HG03342 (cell line): ENCODE measurements around the gene SOCS3.

ENCODE experiments used
- ATAC-seq: cut with Tn5 transposase; IDR thresholded peaks from one replicate; pipeline ENCODE4 v1.9.1; 2021; ENCODE audit warnings: mild to moderate bottlenecking, moderate library complexity; ENCODE audit not compliant: unreplicated experiment

SOCS3 gene

GRCh38 chr17:78353834-78354233 lies 6.0 kb downstream of the SOCS3 start:
- no peak for ATAC-seq

- no peak for ATAC-seq
These were observed 8.3 kb downstream of the SOCS3 start for GRCh38 chr17:78351449-78352006.

DNA sequence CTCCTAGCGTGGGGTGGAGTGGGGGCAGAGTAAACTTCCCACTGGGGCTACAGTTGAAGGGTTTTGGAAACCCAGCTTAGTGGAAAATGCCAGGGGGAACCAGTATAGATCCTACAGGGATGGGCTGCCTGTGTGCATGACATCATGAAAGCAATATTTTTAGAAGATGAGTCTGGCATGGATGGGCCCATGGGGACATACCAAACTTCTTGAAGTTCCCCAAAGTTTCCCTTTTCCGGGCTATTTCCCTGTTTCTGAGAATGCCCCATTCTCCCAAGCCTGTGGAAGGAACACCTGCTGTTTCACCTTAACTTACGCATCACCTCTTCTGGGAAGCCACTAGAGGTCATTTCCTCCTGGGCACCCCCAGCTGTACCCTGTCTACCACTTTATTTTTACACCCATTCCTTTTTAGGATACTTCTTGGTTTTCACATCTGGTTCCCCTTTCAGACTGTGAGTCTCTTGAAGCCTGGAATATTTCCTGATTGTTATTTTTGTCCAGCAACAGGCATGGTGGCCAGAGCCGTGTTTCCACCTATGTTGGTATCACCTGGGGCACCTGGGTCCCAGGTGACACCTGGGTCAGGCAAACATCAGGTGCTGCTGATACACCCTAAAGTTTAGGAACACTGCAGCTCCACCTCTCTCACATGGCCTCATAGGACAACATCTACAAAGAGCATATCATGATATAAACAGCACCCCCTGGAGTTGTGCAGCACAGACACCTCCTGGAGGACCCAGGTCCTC lies 9.8 kb downstream of the SOCS3 start:
- no peak for ATAC-seq

DNA sequence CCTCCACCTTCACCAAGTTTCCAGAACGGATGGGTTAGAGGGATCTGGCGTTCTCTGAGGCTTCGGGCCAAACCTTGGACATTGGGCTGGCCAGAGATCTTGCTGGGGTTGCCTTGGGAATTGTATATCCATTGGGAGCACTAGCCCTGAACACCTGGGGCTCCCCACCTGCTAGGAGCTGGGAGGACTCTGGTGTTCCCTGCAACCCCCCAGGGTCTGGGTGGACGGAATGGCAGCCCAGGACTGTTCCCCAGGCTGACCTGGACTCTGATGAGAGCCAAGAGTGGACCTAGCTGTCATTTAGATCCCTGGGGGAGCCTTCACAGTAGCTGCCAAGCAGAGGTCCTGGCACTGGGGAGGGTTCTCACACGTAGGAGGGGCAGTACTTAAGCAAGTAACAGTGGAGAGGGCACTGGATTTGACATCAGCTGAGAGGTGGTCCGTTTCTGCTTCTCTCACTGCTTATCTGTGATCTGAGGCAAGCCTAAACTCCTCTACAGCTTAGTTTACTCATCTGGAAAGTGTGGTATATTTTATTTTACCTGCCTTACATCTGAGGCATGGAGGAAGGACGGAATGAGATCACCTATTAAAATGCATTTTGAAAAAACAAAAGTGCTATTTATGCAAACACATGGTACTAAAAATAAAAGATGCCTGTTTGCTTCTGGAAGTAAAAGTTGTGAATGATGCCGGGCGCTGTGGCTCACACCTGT lies 11.7 kb downstream of the SOCS3 start:
- ATAC-seq, result no peak

DNA sequence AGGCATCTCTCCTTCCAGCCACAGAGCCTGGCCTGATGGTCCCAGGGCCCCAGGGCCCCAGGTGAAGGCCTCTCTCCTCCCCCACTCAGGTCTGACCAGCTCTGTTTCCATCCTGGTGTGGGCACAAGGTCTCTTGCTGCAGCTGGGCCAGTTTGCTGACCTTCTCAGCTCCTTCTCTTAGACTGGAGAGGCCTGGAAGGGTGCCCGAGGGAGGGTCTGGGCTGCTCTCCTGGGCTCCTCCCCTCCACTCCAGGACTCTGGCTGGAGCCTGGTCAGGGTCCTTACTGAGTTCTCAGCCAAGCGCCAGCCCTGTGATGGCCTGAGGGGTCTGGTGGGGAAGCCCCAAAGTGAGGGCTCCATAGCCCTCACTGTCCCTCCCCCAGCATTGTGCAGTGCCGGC lies 12.4 kb downstream of the SOCS3 start:
- no peak for ATAC-seq

GRCh38 chr17:78346605-78347250 lies 13.1 kb downstream of the SOCS3 start:
- ATAC-seq, result no peak

- ATAC-seq, result no peak
These were observed 13.9 kb downstream of the SOCS3 start for GRCh38 chr17:78345791-78346494.

GRCh38 chr17:78345172-78345571 lies 14.7 kb downstream of the SOCS3 start:
- no peak for ATAC-seq

GRCh38 chr17:78344666-78345065 lies 15.2 kb downstream of the SOCS3 start:
- no peak for ATAC-seq

DNA sequence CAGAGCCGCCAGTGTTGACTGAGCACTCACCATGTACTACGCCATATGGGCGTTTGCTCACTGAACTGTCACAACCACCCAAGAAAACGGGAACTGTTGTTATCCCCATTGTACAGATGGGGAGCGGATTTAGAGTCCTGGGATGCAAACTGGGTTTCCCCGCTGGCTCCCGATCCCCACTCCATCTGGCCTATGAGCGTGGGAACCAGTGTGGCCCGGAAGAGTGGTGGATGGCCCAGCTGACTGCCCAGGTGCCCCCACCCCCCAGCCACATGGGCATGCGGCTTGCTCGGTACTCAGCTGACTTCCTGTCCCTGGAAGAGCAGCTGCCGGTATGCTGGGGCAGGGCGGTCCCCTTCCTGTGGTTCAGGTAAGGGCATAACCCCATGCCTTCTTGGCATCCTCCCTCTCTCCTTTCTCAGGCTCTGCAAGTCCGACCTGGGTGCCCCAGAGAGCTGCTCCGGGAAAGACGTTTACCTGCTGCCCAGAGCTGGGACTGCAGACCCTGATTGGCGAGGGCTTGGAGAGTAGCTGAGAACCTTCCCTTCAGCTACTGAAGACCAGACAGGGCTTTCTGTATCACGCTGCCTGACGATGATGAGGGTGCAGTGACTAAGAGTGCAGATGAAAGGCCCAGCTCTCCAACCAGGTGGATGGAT lies 16.2 kb downstream of the SOCS3 start:
- ATAC-seq, result no peak

- no peak for ATAC-seq
These were observed 16.7 kb downstream of the SOCS3 start for GRCh38 chr17:78343187-78343542.

DNA sequence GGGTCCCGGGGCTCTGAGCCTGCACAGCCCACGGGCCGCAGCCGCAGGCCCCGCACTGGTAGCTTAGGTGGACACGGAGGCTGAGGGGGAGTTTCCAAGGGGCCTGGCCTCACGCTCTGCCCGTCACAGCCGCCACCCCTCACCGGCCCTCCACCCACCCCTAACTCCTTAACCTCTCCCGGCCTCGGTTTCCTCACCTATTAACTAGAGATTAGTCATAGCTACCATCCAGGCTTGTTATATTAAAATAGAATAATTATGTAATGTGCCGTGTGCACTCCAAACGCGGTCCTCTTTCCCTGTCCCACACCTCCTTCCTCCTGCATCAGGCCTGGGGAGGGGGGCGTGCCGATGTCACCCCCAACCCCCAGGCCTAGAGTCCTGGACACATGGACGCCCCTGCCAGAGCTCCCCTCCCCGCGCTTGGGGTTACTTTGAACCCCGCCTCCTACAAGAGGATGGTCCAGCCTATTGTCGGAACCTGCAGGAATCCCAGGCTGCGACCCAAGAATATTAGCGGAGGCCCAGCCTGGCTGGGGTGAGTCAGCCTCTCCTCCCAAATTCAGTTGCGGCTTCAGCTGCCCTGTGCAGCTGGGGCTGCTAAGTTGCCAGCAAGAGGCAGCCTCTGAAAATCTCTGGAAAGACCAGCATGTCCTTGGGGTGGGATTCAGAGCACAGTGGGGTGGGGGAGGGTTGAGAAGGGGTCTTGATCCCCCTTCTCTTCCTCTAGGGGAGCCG lies 17.3 kb downstream of the SOCS3 start:
- no peak for ATAC-seq

DNA sequence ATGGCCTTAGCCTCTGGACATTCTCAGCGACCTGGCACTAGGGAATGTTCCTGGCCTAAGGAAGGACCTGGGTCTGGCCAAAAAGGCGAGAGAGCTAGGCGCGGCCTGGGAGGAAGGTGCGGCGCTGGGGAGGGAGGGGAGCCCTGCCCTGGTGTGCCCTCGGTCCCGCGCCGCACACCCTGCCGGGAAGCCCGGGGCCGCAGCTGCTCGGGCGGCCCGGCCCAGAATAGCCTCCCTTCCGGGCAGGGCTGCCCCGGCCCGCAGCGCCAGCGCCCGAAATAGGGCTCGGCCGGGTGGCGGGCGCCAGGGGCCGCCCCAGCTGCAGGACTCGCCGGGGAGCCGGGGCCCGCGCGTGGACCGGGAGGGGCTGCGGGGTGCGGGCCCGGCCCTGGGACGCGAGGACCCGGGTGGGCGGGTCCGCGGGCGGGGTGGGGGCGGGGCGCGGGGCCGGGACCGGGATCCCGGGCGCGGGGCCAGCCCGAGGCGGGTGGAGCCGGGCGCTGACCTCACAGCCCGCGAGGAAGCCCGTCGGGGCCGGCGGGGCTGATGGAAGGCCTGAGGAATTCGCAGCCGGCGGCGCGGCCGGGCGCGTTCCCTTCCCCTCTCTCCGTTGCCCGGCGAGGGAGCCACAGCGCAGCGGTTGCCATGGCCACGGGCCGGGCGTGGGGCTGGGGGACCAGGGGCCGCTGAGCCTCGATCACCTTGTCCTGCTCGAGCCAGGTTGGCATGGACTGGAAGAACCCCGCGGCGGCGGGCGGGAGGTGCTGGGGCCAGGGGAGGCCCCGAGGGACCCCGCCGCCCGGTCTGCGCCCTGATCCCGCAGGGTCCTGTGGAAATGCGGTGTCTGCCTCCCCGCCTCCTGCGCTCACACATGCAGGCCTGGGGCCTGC lies 18.1 kb downstream of the SOCS3 start:
- ATAC-seq, result no peak

- ATAC-seq, result no peak
These were observed 19.5 kb downstream of the SOCS3 start for GRCh38 chr17:78340183-78340955.

- no peak for ATAC-seq
These were observed 21.2 kb downstream of the SOCS3 start for GRCh38 chr17:78338486-78339259.

DNA sequence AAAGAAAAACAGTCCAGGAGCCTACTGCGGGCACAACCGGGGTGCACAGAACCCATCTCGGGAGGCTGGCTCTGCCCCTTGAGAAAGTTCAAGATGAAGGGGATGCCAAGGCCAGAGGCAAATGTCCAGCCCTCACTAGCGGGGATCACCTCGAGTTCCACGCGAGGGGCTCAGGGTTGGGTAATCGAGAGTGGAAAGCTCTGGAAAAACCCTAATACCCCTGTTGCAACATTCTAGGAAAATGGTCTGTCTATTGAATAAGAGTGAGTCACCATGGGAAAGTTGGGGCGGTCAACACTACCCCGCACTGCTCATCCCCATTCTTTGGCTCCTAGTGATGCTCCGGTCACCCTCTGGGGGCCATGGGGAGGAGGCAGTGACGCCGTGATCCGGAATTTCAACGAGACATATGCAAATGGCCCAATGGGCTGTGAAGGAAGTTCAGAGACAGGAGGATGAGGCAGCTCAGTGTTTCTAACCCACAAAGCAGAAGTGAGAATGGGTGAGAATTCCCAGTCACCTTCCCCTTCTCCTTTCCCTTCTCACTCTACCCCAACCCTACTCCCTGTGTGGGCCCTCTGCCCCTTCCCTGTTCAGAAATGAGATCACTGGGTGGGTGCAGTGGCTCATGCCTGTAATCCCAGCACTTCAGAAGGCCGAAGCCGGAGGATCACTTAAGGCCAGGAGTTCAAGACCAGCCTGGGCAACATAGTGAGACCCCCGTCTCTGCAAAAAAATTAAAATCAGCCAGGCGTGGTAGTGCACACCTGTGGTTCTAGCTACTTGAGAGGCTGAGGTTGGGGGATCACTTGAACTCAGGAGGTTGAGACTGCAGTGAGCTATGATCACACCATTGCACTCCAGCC lies 22.4 kb downstream of the SOCS3 start:
- peak; percentile 54 for ATAC-seq
